Glutamatergic neuron (in vitro differentiated cells): ENCODE data around the gene TRMT1. TPM values are rescaled to one million over a fixed set of nuclear protein-coding genes. Genes with fewer than 3 reads are reported as not detected.

Experiments
- DNase-seq: peaks from one replicate; pipeline ENCODE4 v3.0.0; 2022
- H3K27ac Mint-ChIP-seq: one replicate; pipeline ENCODE4 v1.8.0; 2020; ENCODE audit warnings: mild to moderate bottlenecking, mixed read lengths, inconsistent platforms; ENCODE audit not compliant: unreplicated experiment
- H3K27me3 Mint-ChIP-seq: one replicate; pipeline ENCODE4 v1.8.0; 2020; ENCODE audit warnings: mild to moderate bottlenecking, moderate library complexity, mixed read lengths, inconsistent platforms; ENCODE audit not compliant: unreplicated experiment
- H3K36me3 Mint-ChIP-seq: one replicate; pipeline ENCODE4 v1.8.0; 2020; ENCODE audit warnings: mild to moderate bottlenecking, mixed read lengths, inconsistent platforms; ENCODE audit not compliant: unreplicated experiment
- H3K4me1 Mint-ChIP-seq: one replicate; pipeline ENCODE4 v1.8.0; 2020; ENCODE audit warnings: mild to moderate bottlenecking, low read depth, mixed read lengths, inconsistent platforms; ENCODE audit not compliant: unreplicated experiment
- H3K4me3 Mint-ChIP-seq: one replicate; pipeline ENCODE4 v1.8.0; 2020; ENCODE audit warnings: mild to moderate bottlenecking, mixed read lengths, inconsistent platforms; ENCODE audit not compliant: unreplicated experiment
- H3K9me3 Mint-ChIP-seq: one replicate; pipeline ENCODE4 v1.8.0; 2020; ENCODE audit warnings: mild to moderate bottlenecking, moderate library complexity, mixed read lengths, inconsistent platforms; ENCODE audit not compliant: unreplicated experiment
- CTCF ChIP-seq: fragments of 200-600 bp; sonication (generic); IDR thresholded peaks from one replicate; pipeline ENCODE4 v1.5.0; 2021; ENCODE audit not compliant: partially characterized antibody, unreplicated experiment
- total RNA-seq: library from RNA; stranded (reverse); fragmentation: NEBNext Ultra II Directional; extraction: Animal tissue kit (Norgen Biotek cat#: 25700); gene quantifications from one replicate; pipeline ENCODE4 v1.2.1, GENCODE V29; 2021; ENCODE audit not compliant: unreplicated experiment

The TRMT1 gene
- total RNA-seq, 1 donor from 2014 or later, result 29.2 TPM

- no peak for TF ChIP-seq CTCF
- H3K36me3 Mint-ChIP-seq, result no peaks in the 10 kb centered on the region
- no peak overlapping the region for H3K4me3 Mint-ChIP-seq
- H3K9me3 Mint-ChIP-seq, result peaks cover 8% of the 10 kb centered on the region
- no peak overlapping the region for H3K27ac Mint-ChIP-seq
- no peak for DNase-seq
- peaks cover 11% of the 10 kb centered on the region for H3K4me1 Mint-ChIP-seq
- peaks cover 8% of the 10 kb centered on the region for H3K27me3 Mint-ChIP-seq
These were observed 5.8 kb upstream of the TRMT1 start for GRCh38 chr19:13122275-13122878.

- no peaks in the 10 kb centered on the region for H3K36me3 Mint-ChIP-seq
- peaks cover 13% of the 10 kb centered on the region for H3K9me3 Mint-ChIP-seq
- DNase-seq, result no peak
- H3K4me1 Mint-ChIP-seq, result peaks cover 15% of the 10 kb centered on the region
- H3K27me3 Mint-ChIP-seq, result peaks cover 9% of the 10 kb centered on the region
- no peak overlapping the region for H3K27ac Mint-ChIP-seq
- H3K4me3 Mint-ChIP-seq, result no peak overlapping the region
- TF ChIP-seq CTCF, result no peak
These were observed 5.2 kb upstream of the TRMT1 start for GRCh38 chr19:13121551-13122274.

GRCh38 chr19:13120817-13121216 is 4.3 kb upstream of the TRMT1 start:
- Mint-ChIP-seq H3K4me3 (no peak overlapping the region), H3K27me3 (peaks cover 11% of the 10 kb centered on the region), H3K4me1 (peaks cover 17% of the 10 kb centered on the region), H3K36me3 (no peaks in the 10 kb centered on the region), H3K9me3 (peaks cover 15% of the 10 kb centered on the region), H3K27ac (peak overlapping the region; percentile 26)
- no peak for TF ChIP-seq CTCF
- DNase-seq, result no peak

- no peak overlapping the region for H3K4me3 Mint-ChIP-seq
- H3K27me3 Mint-ChIP-seq, result peaks cover 11% of the 10 kb centered on the region
- peaks cover 17% of the 10 kb centered on the region for H3K4me1 Mint-ChIP-seq
- H3K36me3 Mint-ChIP-seq, result no peaks in the 10 kb centered on the region
- peaks cover 15% of the 10 kb centered on the region for H3K9me3 Mint-ChIP-seq
- H3K27ac Mint-ChIP-seq, result no peak overlapping the region
- TF ChIP-seq CTCF, result no peak
- no peak for DNase-seq
These were observed 3.5 kb upstream of the TRMT1 start for GRCh38 chr19:13120031-13120430.

- TF ChIP-seq CTCF, result no peak
- H3K4me3 Mint-ChIP-seq, result peak overlapping the region; percentile 86
These were observed 3.1 kb upstream of the TRMT1 start for GRCh38 chr19:13119627-13120026.

More at GRCh38 chr19:13119627-13120026, 3.1 kb upstream of the TRMT1 start:
- Mint-ChIP-seq H3K36me3 (no peaks in the 10 kb centered on the region), H3K27me3 (peaks cover 11% of the 10 kb centered on the region), H3K4me1 (peaks cover 17% of the 10 kb centered on the region), H3K27ac (no peak overlapping the region), H3K9me3 (peaks cover 15% of the 10 kb centered on the region)
- no peak for DNase-seq
